ENCODE measurements around the gene ALDH1L1. TPM values are rescaled to one million over a fixed set of nuclear protein-coding genes. Genes with fewer than 3 reads are reported as not detected.
"Not testable (repeated sequence)": the region's sequence is repeated elsewhere in the genome, so short reads cannot be mapped to it uniquely, and the experiment has no call there.

Gene ALDH1L1
- total RNA-seq, 1 donor, result under 0.01 TPM

DNA sequence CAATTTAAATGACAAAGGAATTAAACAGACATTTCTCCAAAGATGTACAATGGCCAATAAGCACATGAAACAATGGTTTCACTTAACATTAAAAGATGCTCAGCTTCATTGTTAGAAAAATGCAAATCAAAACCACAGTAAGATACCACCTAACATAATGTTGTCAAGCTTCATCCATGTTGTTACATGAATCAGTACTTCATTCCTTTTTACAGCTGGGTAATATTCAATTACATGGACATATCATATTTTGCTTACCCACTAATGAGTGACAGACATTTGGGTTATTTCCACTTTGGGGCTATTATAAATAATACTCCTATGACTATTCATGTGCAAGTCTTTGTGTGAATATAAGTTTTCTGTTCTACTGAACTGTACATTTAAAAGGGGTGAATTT lies 104.2 kb downstream of the ALDH1L1 start:
- Histone ChIP-seq H3K79me2 (ENCODE audit: insufficient read depth, low read length) (no peaks in the 10 kb centered on the region), H2AFZ (ENCODE audit: low read length) (no peak overlapping the region), H3K4me3 (ENCODE audit: insufficient read depth, low read length) (no peak overlapping the region), H3K27me3 (ENCODE audit: insufficient read depth, low read length) (no peaks in the 10 kb centered on the region), H3K9me3 (ENCODE audit: low read depth, low read length) (no peaks in the 10 kb centered on the region), H4K20me1 (ENCODE audit: insufficient read depth, low read length) (peaks cover 5% of the 10 kb centered on the region), H3K4me1 (ENCODE audit: insufficient read depth, low read length) (no peaks in the 10 kb centered on the region), H3K4me2 (ENCODE audit: insufficient read depth, low read length) (no peak overlapping the region), H3K27ac (ENCODE audit: low read depth, low read length) (no peak overlapping the region), H3K36me3 (ENCODE audit: insufficient read depth, low read length) (no peaks in the 10 kb centered on the region)
- no peak for DNase-seq (ENCODE audit: insufficient read length, low spot score, missing footprints)
- TF ChIP-seq, protein P1, sequence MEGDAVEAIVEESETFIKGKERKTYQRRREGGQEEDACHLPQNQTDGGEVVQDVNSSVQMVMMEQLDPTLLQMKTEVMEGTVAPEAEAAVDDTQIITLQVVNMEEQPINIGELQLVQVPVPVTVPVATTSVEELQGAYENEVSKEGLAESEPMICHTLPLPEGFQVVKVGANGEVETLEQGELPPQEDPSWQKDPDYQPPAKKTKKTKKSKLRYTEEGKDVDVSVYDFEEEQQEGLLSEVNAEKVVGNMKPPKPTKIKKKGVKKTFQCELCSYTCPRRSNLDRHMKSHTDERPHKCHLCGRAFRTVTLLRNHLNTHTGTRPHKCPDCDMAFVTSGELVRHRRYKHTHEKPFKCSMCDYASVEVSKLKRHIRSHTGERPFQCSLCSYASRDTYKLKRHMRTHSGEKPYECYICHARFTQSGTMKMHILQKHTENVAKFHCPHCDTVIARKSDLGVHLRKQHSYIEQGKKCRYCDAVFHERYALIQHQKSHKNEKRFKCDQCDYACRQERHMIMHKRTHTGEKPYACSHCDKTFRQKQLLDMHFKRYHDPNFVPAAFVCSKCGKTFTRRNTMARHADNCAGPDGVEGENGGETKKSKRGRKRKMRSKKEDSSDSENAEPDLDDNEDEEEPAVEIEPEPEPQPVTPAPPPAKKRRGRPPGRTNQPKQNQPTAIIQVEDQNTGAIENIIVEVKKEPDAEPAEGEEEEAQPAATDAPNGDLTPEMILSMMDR (IDR thresholded peaks at IDR 0.05; ENCODE audit: extremely low read depth, low read depth, low read length), result no peak

DNA sequence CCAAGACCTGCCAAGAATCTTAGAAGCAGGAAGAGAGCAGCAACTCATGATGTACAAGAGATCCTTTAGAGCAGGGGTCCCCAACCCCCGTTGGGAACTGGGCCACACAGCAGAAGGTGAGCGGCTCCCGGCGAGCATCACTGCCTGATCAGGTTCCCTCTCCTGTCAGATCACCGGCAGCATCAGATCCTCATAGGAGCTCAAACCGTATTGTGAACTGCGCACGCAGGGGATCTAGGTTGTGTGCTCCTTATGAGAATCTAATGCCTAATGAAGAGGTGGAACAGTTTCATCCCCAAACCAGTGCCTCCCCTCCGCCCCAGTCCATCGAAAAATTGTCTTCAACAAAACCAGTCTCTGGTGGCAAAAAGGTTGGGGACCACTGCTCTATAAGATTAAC lies 110.2 kb downstream of the ALDH1L1 start:
- Histone ChIP-seq H3K27ac (ENCODE audit: low read depth, low read length) (no peak overlapping the region), H4K20me1 (ENCODE audit: insufficient read depth, low read length) (no peaks in the 10 kb centered on the region), H3K4me3 (ENCODE audit: insufficient read depth, low read length) (no peak overlapping the region), H3K27me3 (ENCODE audit: insufficient read depth, low read length) (no peaks in the 10 kb centered on the region), H3K4me2 (ENCODE audit: insufficient read depth, low read length) (no peak overlapping the region), H3K79me2 (ENCODE audit: insufficient read depth, low read length) (peaks cover 2% of the 10 kb centered on the region), H3K36me3 (ENCODE audit: insufficient read depth, low read length) (no peaks in the 10 kb centered on the region), H2AFZ (ENCODE audit: low read length) (no peak overlapping the region), H3K4me1 (ENCODE audit: insufficient read depth, low read length) (no peaks in the 10 kb centered on the region), H3K9me3 (ENCODE audit: low read depth, low read length) (no peaks in the 10 kb centered on the region)
- TF ChIP-seq, protein P1 (IDR thresholded peaks at IDR 0.05; ENCODE audit: extremely low read depth, low read depth, low read length), result no peak
- no peak for DNase-seq (ENCODE audit: insufficient read length, low spot score, missing footprints)

DNA sequence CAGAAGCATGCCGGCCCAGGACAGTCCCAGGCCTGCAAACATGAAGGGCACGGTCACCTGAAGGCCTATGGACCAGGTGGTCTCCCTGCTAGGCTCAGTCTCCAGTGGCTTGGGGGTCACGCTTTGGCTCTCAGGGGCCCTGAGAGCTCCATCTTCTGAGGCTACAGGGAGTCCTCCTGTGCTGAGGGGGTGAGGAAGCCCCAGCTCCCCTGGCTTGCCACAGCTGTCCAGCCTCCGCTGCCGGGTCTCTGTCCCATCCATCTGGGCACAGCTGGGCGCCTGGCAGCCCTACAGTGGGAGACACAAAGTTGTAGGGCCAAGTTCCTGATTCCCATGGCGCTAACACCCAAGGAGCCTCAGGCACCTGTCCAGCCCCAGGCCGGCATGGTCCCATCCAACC lies 112.4 kb downstream of the ALDH1L1 start:
- H4K20me1 ChIP-seq (ENCODE audit: insufficient read depth, low read length), result no peaks in the 10 kb centered on the region
- TF ChIP-seq, protein P1 (IDR thresholded peaks at IDR 0.05; ENCODE audit: extremely low read depth, low read depth, low read length), result no peak
- H3K4me2 ChIP-seq (ENCODE audit: insufficient read depth, low read length), result no peak overlapping the region
- no peaks in the 10 kb centered on the region for H3K4me1 ChIP-seq (ENCODE audit: insufficient read depth, low read length)
- no peak for DNase-seq (ENCODE audit: insufficient read length, low spot score, missing footprints)
- no peaks in the 10 kb centered on the region for H3K36me3 ChIP-seq (ENCODE audit: insufficient read depth, low read length)
- no peak overlapping the region for H3K27ac ChIP-seq (ENCODE audit: low read depth, low read length)
- H3K27me3 ChIP-seq (ENCODE audit: insufficient read depth, low read length), result no peaks in the 10 kb centered on the region
- H3K4me3 ChIP-seq (ENCODE audit: insufficient read depth, low read length), result no peak overlapping the region
- H3K79me2 ChIP-seq (ENCODE audit: insufficient read depth, low read length), result peaks cover 2% of the 10 kb centered on the region
- H3K9me3 ChIP-seq (ENCODE audit: low read depth, low read length), result no peaks in the 10 kb centered on the region
- H2AFZ ChIP-seq (ENCODE audit: low read length), result no peak overlapping the region

DNA sequence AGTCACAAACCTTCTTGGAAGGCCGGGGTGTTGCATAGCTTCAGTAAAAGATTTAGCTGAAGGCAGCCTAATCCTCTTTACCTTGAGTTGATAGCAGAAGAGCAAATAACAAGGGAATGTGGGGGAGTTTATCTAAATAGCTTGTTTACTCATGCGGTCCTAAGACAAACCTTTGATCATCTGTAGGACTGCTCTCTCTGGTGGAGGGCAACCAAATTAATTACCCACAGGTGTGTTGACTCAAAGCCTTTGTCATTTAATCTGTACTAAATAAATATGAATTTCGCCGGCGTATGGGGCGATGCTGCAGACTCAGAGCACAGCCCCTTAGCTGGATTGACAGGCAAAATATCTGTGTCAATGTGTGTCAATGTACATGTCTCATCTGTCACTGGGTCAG lies 113.7 kb downstream of the ALDH1L1 start:
- H3K4me3 ChIP-seq (ENCODE audit: insufficient read depth, low read length); H3K9me3 ChIP-seq (ENCODE audit: low read depth, low read length); DNase-seq (ENCODE audit: insufficient read length, low spot score, missing footprints); H3K27me3 ChIP-seq (ENCODE audit: insufficient read depth, low read length); H3K27ac ChIP-seq (ENCODE audit: low read depth, low read length); H3K79me2 ChIP-seq (ENCODE audit: insufficient read depth, low read length); H3K4me2 ChIP-seq (ENCODE audit: insufficient read depth, low read length); H2AFZ ChIP-seq (ENCODE audit: low read length); H4K20me1 ChIP-seq (ENCODE audit: insufficient read depth, low read length); H3K36me3 ChIP-seq (ENCODE audit: insufficient read depth, low read length); H3K4me1 ChIP-seq (ENCODE audit: insufficient read depth, low read length): not testable (repeated sequence)
